NCI-H2196 (cell line): ENCODE data around the gene CIAPIN1.
A peak's percentile ranks its signal among the peaks of the same experiment; 100 is the strongest.

Experiments used
- DNase-seq: peaks from one replicate; lab custom pipeline; 2025; ENCODE audit not compliant: unreplicated experiment; lab: John Stamatoyannopoulos, UW

CIAPIN1 gene

GRCh38 chr16:57476546-57477410, 29.6 kb upstream of the CIAPIN1 start:
- DNase-seq: no peak

- no peak for DNase-seq
These were observed 28.6 kb upstream of the CIAPIN1 start for GRCh38 chr16:57475711-57476339.

GRCh38 chr16:57474671-57475661, 27.8 kb upstream of the CIAPIN1 start:
- DNase-seq: no peak

GRCh38 chr16:57473906-57474305, 26.7 kb upstream of the CIAPIN1 start:
- no peak for DNase-seq

- no peak for DNase-seq
These were observed 26.1 kb upstream of the CIAPIN1 start for GRCh38 chr16:57473176-57473840.

GRCh38 chr16:57472665-57473060, 25.5 kb upstream of the CIAPIN1 start:
- no peak for DNase-seq

- DNase-seq: no peak
These were observed 24.9 kb upstream of the CIAPIN1 start for GRCh38 chr16:57471852-57472664.

GRCh38 chr16:57471209-57471608, 24.0 kb upstream of the CIAPIN1 start:
- DNase-seq: no peak

GRCh38 chr16:57470711-57471110, 23.5 kb upstream of the CIAPIN1 start:
- DNase-seq: no peak

GRCh38 chr16:57469917-57470470, 22.8 kb upstream of the CIAPIN1 start:
- no peak for DNase-seq

GRCh38 chr16:57469046-57469445, 21.9 kb upstream of the CIAPIN1 start:
- no peak for DNase-seq

GRCh38 chr16:57468346-57468745, 21.2 kb upstream of the CIAPIN1 start:
- DNase-seq: no peak

- no peak for DNase-seq
These were observed 17.3 kb upstream of the CIAPIN1 start for GRCh38 chr16:57464523-57464922.

- no peak for DNase-seq
These were observed 15.8 kb upstream of the CIAPIN1 start for GRCh38 chr16:57462978-57463362.

GRCh38 chr16:57462209-57462977, 15.2 kb upstream of the CIAPIN1 start, which contains the start of gene POLR2C:
TSS of gene POLR2C (plus strand) at chr16:57462679. CDS start at chr16:57462725, 46 bp downstream.
- peak; percentile 70 for DNase-seq

- DNase-seq: no peak
These were observed 4.8 kb upstream of the CIAPIN1 start for GRCh38 chr16:57452021-57452420.

GRCh38 chr16:57446531-57447185, 527 bp downstream of the CIAPIN1 start:
- no peak for DNase-seq

GRCh38 chr16:57445510-57445909, 1.7 kb downstream of the CIAPIN1 start:
- no peak for DNase-seq
